Transverse colon (tissue), 4 donors: Measurements from ENCODE around the gene C1orf122. TPM values are rescaled to one million over a fixed set of nuclear protein-coding genes. Genes with fewer than 3 reads are reported as not detected.

ENCODE experiments used
- DNase-seq: peaks from one replicate; pipeline ENCODE4 v3.0.0-alpha.2; 2019
- H3K27ac ChIP-seq, 4 donors: fragments of 200-600 bp; sonication (generic); 2 replicates each; pipeline ENCODE4 v1.5.1; 2016 to 2018; ENCODE audit warnings: inconsistent platforms in 4 of 4
- H3K27me3 ChIP-seq: fragments of 200-600 bp; sonication (generic); 2 replicates; pipeline ENCODE4 v1.5.1; 2017; ENCODE audit warnings: inconsistent platforms
- H3K36me3 ChIP-seq, 4 donors: fragments of 200-600 bp; sonication (generic); 2 replicates each; pipeline ENCODE4 v1.5.1; 2017 to 2019; ENCODE audit warnings: inconsistent platforms in 4 of 4
- H3K4me1 ChIP-seq, 4 donors: fragments of 200-600 bp; sonication (generic); 2 replicates each; pipeline ENCODE4 v1.5.1; 2017 to 2020; ENCODE audit warnings: inconsistent platforms in 4 of 4
- H3K4me3 ChIP-seq, 4 donors: fragments of 200-600 bp; sonication (generic); 1 replicate in 1 of 4; 2 replicates in 3 of 4; pipeline versions ENCODE4 v1.5.1 to v1.6.1; 2017 to 2019; ENCODE audit warnings: inconsistent platforms in 4 of 4
- H3K9me3 ChIP-seq, 2 donors: fragments of 200-600 bp; sonication (generic); 2 replicates each; pipeline ENCODE4 v1.5.1; 2017 to 2019; ENCODE audit warnings: inconsistent platforms in 2 of 2
- CTCF ChIP-seq, 5 experiments: fragments of 200-600 bp in 3 of 5; fragments of 450-650 bp in 2 of 5; sonication (generic) in 3 of 5; IDR thresholded peaks; 1 replicate in 2 of 5; 2 replicates in 3 of 5; pipeline ENCODE4 v1.5.1; 2016 to 2017; ENCODE audit warnings: antibody characterized with exemption in 5 of 5, inconsistent platforms in 3 of 5, mild to moderate bottlenecking in 2 of 5, moderate library complexity in 1 of 5
- EP300 ChIP-seq: sonication (generic); formaldehyde crosslinking; IDR thresholded peaks from one replicate; pipeline ENCODE4 v1.6.1; 2017; ENCODE audit warnings: antibody characterized with exemption, low read depth
- POLR2A ChIP-seq: fragments of 450-650 bp; IDR thresholded peaks from one replicate; pipeline ENCODE4 v1.6.1; 2016; ENCODE audit warnings: antibody characterized with exemption, mild to moderate bottlenecking, moderate library complexity
- POLR2AphosphoS5 ChIP-seq, 3 donors: sonication (generic); formaldehyde crosslinking; IDR thresholded peaks; one replicate each; pipeline ENCODE4 v1.6.1; 2016; ENCODE audit warnings: antibody characterized with exemption in 3 of 3
- WGBS, 2 donors: methylation state at CpG; one replicate each; pipeline ENCODE4 v1.1.5; 2018; ENCODE audit warnings: low coverage in 1 of 2; 5-methylcytosine and 5-hydroxymethylcytosine counted together
- in situ Hi-C, 4 donors: fragments of 200-750 bp; cut with MboI; loops; one replicate each; pipeline versions ENCODE4 v1.15.0 to v1.15.1; 2017; ENCODE audit warnings: low sequenced_read_pairs in 3 of 4, low pct_ligation_motif_present in 1 of 4, low pct_unique_long_range_greater_than_20kb in 1 of 4
- intact Hi-C: fragments of 100-400 bp; cut with DNase I; formaldehyde crosslinking; loops from one replicate; pipeline ENCODE4 v1.15.1; 2023; ENCODE audit warnings: low total_unique reads
- total RNA-seq, 4 donors: library from RNA; depleted of rRNA; stranded (reverse); fragments of >200 nt; gene quantifications; one replicate each; pipeline ENCODE4 v1.1.0, GENCODE V29; 2016

Gene C1orf122
- total RNA-seq, 4 donors from 2014 or later: 48.9 to 71.6 (median 55.2) TPM

GRCh38 chr1:37828410-37829074, 21.0 kb downstream of the C1orf122 start:
- in situ Hi-C loops (no loop called here), intact Hi-C loops (no loop called here)
- Histone ChIP-seq H3K36me3 (peaks cover 0 to 34% (median 11%) of the 10 kb centered on the region in 4 donors), H3K27ac (peak overlapping the region in 3 of 4 donors; percentile 22 to 60 (median 31)), H3K9me3 (no peaks in the 10 kb centered on the region), H3K27me3 (no peaks in the 10 kb centered on the region), H3K4me1 (peaks cover 0 to 18% (median 0%) of the 10 kb centered on the region in 4 donors), H3K4me3 (no peak overlapping the region)
- TF ChIP-seq POLR2AphosphoS5 (IDR thresholded peaks at IDR 0.05) (peak in 1 of 3 donors; percentile 24), EP300 (no peak)
- WGBS, 2 donors: 20 to 80% methylated on average over 2 to 12 of the region's 12 CpGs
- DNase-seq: peak; percentile 47

GRCh38 chr1:37831109-37831508, 23.5 kb downstream of the C1orf122 start:
- 97 to 100% methylated on average over 1 to 4 of the region's 4 CpGs for WGBS, 2 donors
- in situ Hi-C loops (no loop called here), intact Hi-C loops (no loop called here)

DNA sequence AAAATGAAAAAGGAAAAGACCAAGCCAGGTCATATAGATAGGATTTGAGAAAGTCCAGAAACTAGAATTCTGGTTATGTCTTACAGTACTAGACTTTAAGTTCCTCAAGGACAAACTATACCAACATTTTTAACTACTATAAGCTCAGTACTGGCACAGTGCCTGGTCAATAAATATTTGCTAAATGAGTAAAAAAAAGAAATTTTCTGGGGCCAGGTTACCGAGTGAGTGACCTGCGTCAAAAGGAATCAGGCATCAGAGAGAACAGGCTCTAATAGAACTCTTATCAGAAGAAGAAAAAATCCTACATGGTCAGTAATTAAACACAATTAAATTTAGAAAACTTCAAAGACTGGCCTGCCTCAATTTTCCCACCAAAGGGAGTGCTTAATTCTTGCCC, 24.2 kb downstream of the C1orf122 start:
- WGBS, 2 donors: 63 to 75% methylated on average over 2 of the region's 2 CpGs
- Histone ChIP-seq H3K9me3 (no peaks in the 10 kb centered on the region), H3K27me3 (no peaks in the 10 kb centered on the region), H3K4me1 (peaks cover 0 to 18% (median 0%) of the 10 kb centered on the region in 4 donors), H3K4me3 (no peak overlapping the region), H3K27ac (no peak overlapping the region), H3K36me3 (peaks cover 0 to 61% (median 21%) of the 10 kb centered on the region in 4 donors)
- intact Hi-C loops (no loop called here), in situ Hi-C loops (no loop called here)
- DNase-seq: no peak
- no peak for TF ChIP-seq EP300
- no peak for TF ChIP-seq POLR2A
- no peak for TF ChIP-seq POLR2AphosphoS5 (IDR thresholded peaks at IDR 0.05)
- TF ChIP-seq CTCF (IDR thresholded peaks at IDR 0.05): no peak

More at GRCh38 chr1:37831109-37831508, 23.5 kb downstream of the C1orf122 start:
- Histone ChIP-seq H3K27me3 (no peaks in the 10 kb centered on the region), H3K36me3 (peaks cover 0 to 56% (median 21%) of the 10 kb centered on the region in 4 donors), H3K4me3 (no peak overlapping the region), H3K27ac (no peak overlapping the region), H3K9me3 (no peaks in the 10 kb centered on the region), H3K4me1 (peaks cover 0 to 18% (median 0%) of the 10 kb centered on the region in 4 donors)
- TF ChIP-seq POLR2A (no peak), CTCF (IDR thresholded peaks at IDR 0.05) (no peak), POLR2AphosphoS5 (IDR thresholded peaks at IDR 0.05) (no peak), EP300 (no peak)
- DNase-seq: no peak

GRCh38 chr1:37836788-37837187, 29.2 kb downstream of the C1orf122 start:
- intact Hi-C loops: no loop called here
- in situ Hi-C loops: no loop called here
- no peak overlapping the region for H3K27ac ChIP-seq
- WGBS, 2 donors: 59 to 92% methylated on average over 2 to 3 of the region's 3 CpGs
- H3K27me3 ChIP-seq: no peaks in the 10 kb centered on the region
- no peak overlapping the region for H3K4me3 ChIP-seq
- H3K4me1 ChIP-seq: no peaks in the 10 kb centered on the region
- H3K9me3 ChIP-seq: no peaks in the 10 kb centered on the region
- no peak for DNase-seq
- TF ChIP-seq EP300: no peak
- TF ChIP-seq CTCF (IDR thresholded peaks at IDR 0.05): no peak
- no peak for TF ChIP-seq POLR2A
- H3K36me3 ChIP-seq: peaks cover 0 to 72% (median 34%) of the 10 kb centered on the region in 4 donors
